ENCODE results near the gene HPN. TPM values are rescaled to one million over a fixed set of nuclear protein-coding genes. Genes with fewer than 3 reads are reported as not detected.
A peak's percentile ranks its signal among the peaks of the same experiment; 100 is the strongest.

HPN gene
- total and polyA plus RNA-seq, 2 experiments from 2014 or later: 14.0 to 17.4 TPM

DNA sequence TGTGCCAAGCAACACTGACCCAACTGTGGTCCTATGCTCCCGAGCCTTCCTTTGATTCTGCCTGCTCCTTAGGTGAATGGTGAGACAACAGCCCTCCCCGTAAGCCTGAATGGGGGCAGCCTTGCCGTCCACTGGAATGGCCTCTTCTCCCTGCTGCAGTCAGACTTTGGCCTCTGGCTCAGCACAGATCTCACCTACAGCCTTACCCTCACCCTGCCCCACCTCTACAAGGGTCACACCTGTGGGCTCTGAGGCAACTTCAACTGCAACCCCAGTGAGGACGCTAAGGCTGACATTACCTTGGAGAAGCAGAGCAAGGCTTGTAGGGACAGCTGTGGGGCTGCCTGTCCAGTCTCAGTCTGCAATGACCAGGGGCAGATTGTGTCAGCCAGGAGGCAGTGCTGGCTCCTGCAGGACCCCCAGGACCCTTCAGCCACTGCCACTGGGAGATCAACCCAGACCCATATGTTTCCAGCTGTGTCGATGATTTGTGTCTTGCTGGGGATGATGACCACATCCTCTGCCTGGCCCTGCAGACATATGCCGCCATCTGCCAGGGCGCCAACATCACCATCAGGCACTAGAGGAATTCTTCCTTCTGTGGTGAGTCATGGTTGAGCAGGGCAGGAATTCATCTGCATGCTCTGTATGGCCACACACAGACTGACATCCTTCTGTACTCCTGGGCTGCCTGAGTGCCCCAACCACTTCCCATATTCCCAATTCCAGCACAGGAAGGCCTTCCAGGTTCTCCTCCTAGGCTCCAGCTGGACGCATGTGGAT, 46.8 kb downstream of the HPN start (continued):
- TF ChIP-seq, protein P1, sequence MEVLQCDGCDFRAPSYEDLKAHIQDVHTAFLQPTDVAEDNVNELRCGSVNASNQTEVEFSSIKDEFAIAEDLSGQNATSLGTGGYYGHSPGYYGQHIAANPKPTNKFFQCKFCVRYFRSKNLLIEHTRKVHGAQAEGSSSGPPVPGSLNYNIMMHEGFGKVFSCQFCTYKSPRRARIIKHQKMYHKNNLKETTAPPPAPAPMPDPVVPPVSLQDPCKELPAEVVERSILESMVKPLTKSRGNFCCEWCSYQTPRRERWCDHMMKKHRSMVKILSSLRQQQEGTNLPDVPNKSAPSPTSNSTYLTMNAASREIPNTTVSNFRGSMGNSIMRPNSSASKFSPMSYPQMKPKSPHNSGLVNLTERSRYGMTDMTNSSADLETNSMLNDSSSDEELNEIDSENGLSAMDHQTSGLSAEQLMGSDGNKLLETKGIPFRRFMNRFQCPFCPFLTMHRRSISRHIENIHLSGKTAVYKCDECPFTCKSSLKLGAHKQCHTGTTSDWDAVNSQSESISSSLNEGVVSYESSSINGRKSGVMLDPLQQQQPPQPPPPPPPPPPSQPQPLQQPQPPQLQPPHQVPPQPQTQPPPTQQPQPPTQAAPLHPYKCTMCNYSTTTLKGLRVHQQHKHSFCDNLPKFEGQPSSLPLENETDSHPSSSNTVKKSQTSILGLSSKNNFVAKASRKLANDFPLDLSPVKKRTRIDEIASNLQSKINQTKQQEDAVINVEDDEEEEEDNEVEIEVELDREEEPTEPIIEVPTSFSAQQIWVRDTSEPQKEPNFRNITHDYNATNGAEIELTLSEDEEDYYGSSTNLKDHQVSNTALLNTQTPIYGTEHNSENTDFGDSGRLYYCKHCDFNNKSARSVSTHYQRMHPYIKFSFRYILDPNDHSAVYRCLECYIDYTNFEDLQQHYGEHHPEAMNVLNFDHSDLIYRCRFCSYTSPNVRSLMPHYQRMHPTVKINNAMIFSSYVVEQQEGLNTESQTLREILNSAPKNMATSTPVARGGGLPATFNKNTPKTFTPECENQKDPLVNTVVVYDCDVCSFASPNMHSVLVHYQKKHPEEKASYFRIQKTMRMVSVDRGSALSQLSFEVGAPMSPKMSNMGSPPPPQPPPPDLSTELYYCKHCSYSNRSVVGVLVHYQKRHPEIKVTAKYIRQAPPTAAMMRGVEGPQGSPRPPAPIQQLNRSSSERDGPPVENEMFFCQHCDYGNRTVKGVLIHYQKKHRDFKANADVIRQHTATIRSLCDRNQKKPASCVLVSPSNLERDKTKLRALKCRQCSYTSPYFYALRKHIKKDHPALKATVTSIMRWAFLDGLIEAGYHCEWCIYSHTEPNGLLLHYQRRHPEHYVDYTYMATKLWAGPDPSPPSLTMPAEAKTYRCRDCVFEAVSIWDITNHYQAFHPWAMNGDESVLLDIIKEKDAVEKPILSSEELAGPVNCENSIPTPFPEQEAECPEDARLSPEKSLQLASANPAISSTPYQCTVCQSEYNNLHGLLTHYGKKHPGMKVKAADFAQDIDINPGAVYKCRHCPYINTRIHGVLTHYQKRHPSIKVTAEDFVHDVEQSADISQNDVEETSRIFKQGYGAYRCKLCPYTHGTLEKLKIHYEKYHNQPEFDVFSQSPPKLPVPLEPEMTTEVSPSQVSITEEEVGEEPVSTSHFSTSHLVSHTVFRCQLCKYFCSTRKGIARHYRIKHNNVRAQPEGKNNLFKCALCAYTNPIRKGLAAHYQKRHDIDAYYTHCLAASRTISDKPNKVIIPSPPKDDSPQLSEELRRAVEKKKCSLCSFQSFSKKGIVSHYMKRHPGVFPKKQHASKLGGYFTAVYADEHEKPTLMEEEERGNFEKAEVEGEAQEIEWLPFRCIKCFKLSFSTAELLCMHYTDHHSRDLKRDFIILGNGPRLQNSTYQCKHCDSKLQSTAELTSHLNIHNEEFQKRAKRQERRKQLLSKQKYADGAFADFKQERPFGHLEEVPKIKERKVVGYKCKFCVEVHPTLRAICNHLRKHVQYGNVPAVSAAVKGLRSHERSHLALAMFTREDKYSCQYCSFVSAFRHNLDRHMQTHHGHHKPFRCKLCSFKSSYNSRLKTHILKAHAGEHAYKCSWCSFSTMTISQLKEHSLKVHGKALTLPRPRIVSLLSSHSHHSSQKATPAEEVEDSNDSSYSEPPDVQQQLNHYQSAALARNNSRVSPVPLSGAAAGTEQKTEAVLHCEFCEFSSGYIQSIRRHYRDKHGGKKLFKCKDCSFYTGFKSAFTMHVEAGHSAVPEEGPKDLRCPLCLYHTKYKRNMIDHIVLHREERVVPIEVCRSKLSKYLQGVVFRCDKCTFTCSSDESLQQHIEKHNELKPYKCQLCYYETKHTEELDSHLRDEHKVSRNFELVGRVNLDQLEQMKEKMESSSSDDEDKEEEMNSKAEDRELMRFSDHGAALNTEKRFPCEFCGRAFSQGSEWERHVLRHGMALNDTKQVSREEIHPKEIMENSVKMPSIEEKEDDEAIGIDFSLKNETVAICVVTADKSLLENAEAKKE (CRISPR knock-in tag; IDR thresholded peaks at IDR 0.05): no peak

DNA sequence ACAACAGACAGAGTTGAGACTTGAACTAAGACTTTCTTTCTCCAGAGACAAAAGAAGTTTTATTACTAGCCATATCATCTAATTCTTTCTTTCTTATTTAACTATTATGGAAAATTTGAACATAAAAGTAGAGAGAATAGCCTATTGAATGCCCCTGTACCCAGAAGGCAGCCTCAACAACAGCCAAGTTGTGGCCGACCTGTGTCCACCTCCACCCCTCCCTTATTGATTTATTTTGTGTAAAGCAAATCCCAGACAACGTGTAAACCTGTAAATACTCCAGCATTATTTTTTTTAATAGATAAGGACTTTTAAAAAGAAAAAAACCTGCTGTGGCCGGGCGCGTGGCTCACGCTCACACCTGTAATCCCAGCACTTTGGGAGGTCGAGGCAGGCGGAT, 48.0 kb downstream of the HPN start:
- no peak for ATAC-seq
- TF ChIP-seq, protein P2, sequence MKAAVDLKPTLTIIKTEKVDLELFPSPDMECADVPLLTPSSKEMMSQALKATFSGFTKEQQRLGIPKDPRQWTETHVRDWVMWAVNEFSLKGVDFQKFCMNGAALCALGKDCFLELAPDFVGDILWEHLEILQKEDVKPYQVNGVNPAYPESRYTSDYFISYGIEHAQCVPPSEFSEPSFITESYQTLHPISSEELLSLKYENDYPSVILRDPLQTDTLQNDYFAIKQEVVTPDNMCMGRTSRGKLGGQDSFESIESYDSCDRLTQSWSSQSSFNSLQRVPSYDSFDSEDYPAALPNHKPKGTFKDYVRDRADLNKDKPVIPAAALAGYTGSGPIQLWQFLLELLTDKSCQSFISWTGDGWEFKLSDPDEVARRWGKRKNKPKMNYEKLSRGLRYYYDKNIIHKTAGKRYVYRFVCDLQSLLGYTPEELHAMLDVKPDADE (IDR thresholded peaks at IDR 0.05): no peak
- TF ChIP-seq, protein P3, sequence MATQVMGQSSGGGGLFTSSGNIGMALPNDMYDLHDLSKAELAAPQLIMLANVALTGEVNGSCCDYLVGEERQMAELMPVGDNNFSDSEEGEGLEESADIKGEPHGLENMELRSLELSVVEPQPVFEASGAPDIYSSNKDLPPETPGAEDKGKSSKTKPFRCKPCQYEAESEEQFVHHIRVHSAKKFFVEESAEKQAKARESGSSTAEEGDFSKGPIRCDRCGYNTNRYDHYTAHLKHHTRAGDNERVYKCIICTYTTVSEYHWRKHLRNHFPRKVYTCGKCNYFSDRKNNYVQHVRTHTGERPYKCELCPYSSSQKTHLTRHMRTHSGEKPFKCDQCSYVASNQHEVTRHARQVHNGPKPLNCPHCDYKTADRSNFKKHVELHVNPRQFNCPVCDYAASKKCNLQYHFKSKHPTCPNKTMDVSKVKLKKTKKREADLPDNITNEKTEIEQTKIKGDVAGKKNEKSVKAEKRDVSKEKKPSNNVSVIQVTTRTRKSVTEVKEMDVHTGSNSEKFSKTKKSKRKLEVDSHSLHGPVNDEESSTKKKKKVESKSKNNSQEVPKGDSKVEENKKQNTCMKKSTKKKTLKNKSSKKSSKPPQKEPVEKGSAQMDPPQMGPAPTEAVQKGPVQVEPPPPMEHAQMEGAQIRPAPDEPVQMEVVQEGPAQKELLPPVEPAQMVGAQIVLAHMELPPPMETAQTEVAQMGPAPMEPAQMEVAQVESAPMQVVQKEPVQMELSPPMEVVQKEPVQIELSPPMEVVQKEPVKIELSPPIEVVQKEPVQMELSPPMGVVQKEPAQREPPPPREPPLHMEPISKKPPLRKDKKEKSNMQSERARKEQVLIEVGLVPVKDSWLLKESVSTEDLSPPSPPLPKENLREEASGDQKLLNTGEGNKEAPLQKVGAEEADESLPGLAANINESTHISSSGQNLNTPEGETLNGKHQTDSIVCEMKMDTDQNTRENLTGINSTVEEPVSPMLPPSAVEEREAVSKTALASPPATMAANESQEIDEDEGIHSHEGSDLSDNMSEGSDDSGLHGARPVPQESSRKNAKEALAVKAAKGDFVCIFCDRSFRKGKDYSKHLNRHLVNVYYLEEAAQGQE (IDR thresholded peaks at IDR 0.05; ENCODE audit: unreplicated experiment): no peak
- TF ChIP-seq, protein P4, sequence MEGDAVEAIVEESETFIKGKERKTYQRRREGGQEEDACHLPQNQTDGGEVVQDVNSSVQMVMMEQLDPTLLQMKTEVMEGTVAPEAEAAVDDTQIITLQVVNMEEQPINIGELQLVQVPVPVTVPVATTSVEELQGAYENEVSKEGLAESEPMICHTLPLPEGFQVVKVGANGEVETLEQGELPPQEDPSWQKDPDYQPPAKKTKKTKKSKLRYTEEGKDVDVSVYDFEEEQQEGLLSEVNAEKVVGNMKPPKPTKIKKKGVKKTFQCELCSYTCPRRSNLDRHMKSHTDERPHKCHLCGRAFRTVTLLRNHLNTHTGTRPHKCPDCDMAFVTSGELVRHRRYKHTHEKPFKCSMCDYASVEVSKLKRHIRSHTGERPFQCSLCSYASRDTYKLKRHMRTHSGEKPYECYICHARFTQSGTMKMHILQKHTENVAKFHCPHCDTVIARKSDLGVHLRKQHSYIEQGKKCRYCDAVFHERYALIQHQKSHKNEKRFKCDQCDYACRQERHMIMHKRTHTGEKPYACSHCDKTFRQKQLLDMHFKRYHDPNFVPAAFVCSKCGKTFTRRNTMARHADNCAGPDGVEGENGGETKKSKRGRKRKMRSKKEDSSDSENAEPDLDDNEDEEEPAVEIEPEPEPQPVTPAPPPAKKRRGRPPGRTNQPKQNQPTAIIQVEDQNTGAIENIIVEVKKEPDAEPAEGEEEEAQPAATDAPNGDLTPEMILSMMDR (conservative IDR thresholded peaks at IDR 0.05; ENCODE audit: low read depth in 2 of 2): no peak
- TF ChIP-seq ZNF331 (CRISPR knock-in tag; IDR thresholded peaks at IDR 0.05; ENCODE audit: low read depth): no peak

More for the DNA sequence above, 48.0 kb downstream of the HPN start:
- Mint-ChIP-seq H3K4me3 (no peak overlapping the region), H3K4me1 (peaks cover 12% of the 10 kb centered on the region; the same call in 2 of the 3 replicates), H3K27me3 (ENCODE audit: insufficient read depth, low read depth, poor library complexity) (peaks cover 15% of the 10 kb centered on the region), H3K36me3 (ENCODE audit: low read depth) (no peaks in the 10 kb centered on the region; the same call in 2 of the 3 replicates), H3K9me3 (no peaks in the 10 kb centered on the region), H3K27ac (no peak overlapping the region)
- Histone ChIP-seq H2AFZ (no peak overlapping the region; the same call in 1 of the 2 replicates), H3K27me3 (ENCODE audit: insufficient read depth) (no peaks in the 10 kb centered on the region), H3K27ac (ENCODE audit: low read depth) (no peak overlapping the region), H3K36me3 (ENCODE audit: insufficient read depth) (no peaks in the 10 kb centered on the region), H3K79me2 (replicated peaks; ENCODE audit: insufficient read depth) (no peaks in the 10 kb centered on the region), H3K4me1 (ENCODE audit: insufficient read depth) (peaks cover 13% of the 10 kb centered on the region), H3F3A (replicated peaks; ENCODE audit: low read depth) (0 out of 2 replicates have a peak, but pooled peaks cover 5% of the 10 kb centered on the region), H3K9me2 (ENCODE audit: insufficient read depth) (no peaks in the 10 kb centered on the region), H3K4me3 (no peak overlapping the region), H4K20me1 (replicated peaks; ENCODE audit: insufficient read depth) (no peaks in the 10 kb centered on the region), H3K4me2 (peak overlapping the region; percentile 71; the same call in 1 of the 2 replicates)
- DNase-seq (ENCODE audit: low spot score): no peak

Data from GM23338 (cell line).